Osteoblast (primary cell): ENCODE results near the gene MTOR. TPM values are rescaled to one million over a fixed set of nuclear protein-coding genes. Genes with fewer than 3 reads are reported as not detected.
"Not testable (repeated sequence)": the region's sequence is repeated elsewhere in the genome, so short reads cannot be mapped to it uniquely, and the experiment has no call there.

ENCODE experiments used
- DNase-seq: peaks from one replicate; pipeline ENCODE4 v3.0.0; 2011; ENCODE audit warnings: low spot score, mixed read lengths; ENCODE audit not compliant: insufficient read length; ENCODE audit errors: missing footprints
- H2AFZ ChIP-seq: 2 replicates; pipeline ENCODE4 v1.6.0; 2011; ENCODE audit warnings: mild to moderate bottlenecking, low read length
- H3K27ac ChIP-seq: 2 replicates; pipeline ENCODE4 v1.5.1; 2011; ENCODE audit warnings: mild to moderate bottlenecking, low read depth, low read length, moderate library complexity
- H3K27me3 ChIP-seq: 2 replicates; pipeline ENCODE4 v1.6.0; 2012; ENCODE audit warnings: mild to moderate bottlenecking, control low read depth, inconsistent platforms, low read length, moderate library complexity; ENCODE audit not compliant: insufficient read depth
- H3K36me3 ChIP-seq: 2 replicates; pipeline ENCODE4 v1.5.1; 2011; ENCODE audit warnings: mild to moderate bottlenecking, low read length, control low read depth, moderate library complexity; ENCODE audit not compliant: insufficient read depth
- H3K4me1 ChIP-seq: 2 replicates; pipeline ENCODE4 v1.5.1; 2011; ENCODE audit warnings: mild to moderate bottlenecking, low read length, control low read depth, moderate library complexity; ENCODE audit not compliant: insufficient read depth
- H3K4me2 ChIP-seq: 2 replicates; pipeline ENCODE4 v1.6.0; 2011; ENCODE audit warnings: mild to moderate bottlenecking, low read length; ENCODE audit not compliant: insufficient read depth
- H3K4me3 ChIP-seq: fragments of 200-600 bp; sonication (generic); 3 replicates; pipeline ENCODE4 v1.5.1; 2012; ENCODE audit warnings: mild to moderate bottlenecking, low read length, inconsistent platforms; ENCODE audit not compliant: insufficient read depth
- H3K79me2 ChIP-seq: 2 replicates; pipeline ENCODE4 v1.6.0; 2012; ENCODE audit warnings: mild to moderate bottlenecking, low read length, control low read depth, inconsistent platforms; ENCODE audit not compliant: insufficient read depth
- H3K9me3 ChIP-seq: 2 replicates; pipeline ENCODE4 v1.5.1; 2011; ENCODE audit warnings: low read depth, low read length, control low read depth
- H4K20me1 ChIP-seq: 2 replicates; pipeline ENCODE4 v1.6.0; 2012; ENCODE audit warnings: mild to moderate bottlenecking, low read length, control low read depth; ENCODE audit not compliant: insufficient read depth
- CTCF ChIP-seq: IDR thresholded peaks from 2 replicates; pipeline ENCODE4 v1.5.1; 2011; ENCODE audit warnings: mild to moderate bottlenecking, low read depth, low read length, moderate library complexity; ENCODE audit errors: extremely low read depth
- total RNA-seq: library from RNA; depleted of rRNA; stranded (reverse); fragments of >200 nt; gene quantifications from 2 replicates; pipeline ENCODE4 v1.2.3, GENCODE V29; 2012

MTOR gene
- total RNA-seq, 1 donor: 34.0 TPM

GRCh38 chr1:11078631-11079030, 183.7 kb downstream of the MTOR start:
- DNase-seq: peak; percentile 94
- Histone ChIP-seq H3K4me2 (no peak overlapping the region), H2AFZ (no peak overlapping the region), H3K4me3 (no peak overlapping the region), H3K27ac (no peak overlapping the region), H3K79me2 (no peaks in the 10 kb centered on the region), H3K9me3 (no peaks in the 10 kb centered on the region), H3K36me3 (peaks cover 66% of the 10 kb centered on the region), H3K27me3 (no peaks in the 10 kb centered on the region), H3K4me1 (no peaks in the 10 kb centered on the region), H4K20me1 (no peaks in the 10 kb centered on the region)
- TF ChIP-seq CTCF: no peak

DNA sequence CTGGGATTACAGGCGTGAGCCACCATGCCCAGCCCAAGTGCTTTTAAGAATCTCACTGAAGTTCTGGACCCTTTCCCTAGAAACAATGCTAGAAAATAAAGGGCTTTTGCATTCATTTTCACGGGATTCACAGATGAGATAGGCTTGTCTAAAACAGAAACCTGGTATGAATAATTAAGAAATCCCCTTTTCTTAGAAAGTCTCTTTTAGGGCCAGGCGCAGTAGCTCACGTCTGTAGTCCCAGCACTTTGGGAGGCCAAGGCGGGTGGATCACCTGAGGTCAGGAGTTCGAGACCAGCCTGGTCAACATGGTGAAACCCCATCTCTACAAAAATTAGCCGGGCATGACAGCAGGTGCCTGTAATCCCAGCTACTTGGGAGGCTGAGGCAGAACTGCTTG, 189.0 kb downstream of the MTOR start:
- not testable (repeated sequence) for DNase-seq, H4K20me1 ChIP-seq, H3K27ac ChIP-seq, H3K4me2 ChIP-seq, H2AFZ ChIP-seq, H3K27me3 ChIP-seq, H3K4me1 ChIP-seq, H3K4me3 ChIP-seq, H3K79me2 ChIP-seq, H3K9me3 ChIP-seq
- H3K36me3 ChIP-seq: peaks cover 71% of the 10 kb centered on the region

DNA sequence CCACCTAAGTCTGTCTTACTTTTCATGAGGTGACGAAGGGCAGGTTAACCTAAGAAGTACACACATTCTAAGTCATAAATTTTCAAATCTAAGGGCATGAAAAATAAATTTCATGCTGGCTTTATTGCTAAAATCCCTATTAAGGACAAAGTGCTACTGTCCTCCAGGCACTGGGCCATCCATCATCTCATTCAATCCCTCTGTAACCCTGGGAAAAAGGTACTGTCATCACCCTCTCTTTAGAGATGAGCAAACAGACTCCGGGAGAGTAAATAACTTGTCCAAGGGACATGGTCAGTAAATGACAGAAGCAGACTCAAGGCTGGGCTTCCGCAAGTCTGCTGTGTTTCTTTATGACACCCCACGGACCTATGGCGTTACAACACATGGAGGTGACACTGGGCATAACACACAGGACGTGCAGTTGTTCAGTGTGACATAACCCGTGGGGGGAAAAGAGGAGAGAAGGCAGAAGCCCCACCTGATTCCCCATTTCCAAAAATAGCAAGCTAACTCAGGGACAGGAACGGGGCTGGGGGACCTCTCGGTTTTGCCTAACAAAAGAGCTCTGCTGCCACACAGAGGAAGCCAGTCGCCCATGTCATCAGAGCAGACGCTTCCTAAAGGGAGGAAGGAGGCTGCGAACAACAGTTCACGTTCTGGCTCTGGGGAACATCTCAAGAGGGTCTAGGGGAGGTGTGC, 190.0 kb downstream of the MTOR start:
- no peaks in the 10 kb centered on the region for H3K4me1 ChIP-seq
- H3K27ac ChIP-seq: no peak overlapping the region
- H3K36me3 ChIP-seq: peaks cover 76% of the 10 kb centered on the region
- no peak overlapping the region for H3K4me3 ChIP-seq
- H3K27me3 ChIP-seq: no peaks in the 10 kb centered on the region
- no peaks in the 10 kb centered on the region for H4K20me1 ChIP-seq
- no peak for TF ChIP-seq CTCF
- no peaks in the 10 kb centered on the region for H3K9me3 ChIP-seq
- DNase-seq: peak; percentile 27
- no peak overlapping the region for H2AFZ ChIP-seq
- no peak overlapping the region for H3K4me2 ChIP-seq
- no peaks in the 10 kb centered on the region for H3K79me2 ChIP-seq

DNA sequence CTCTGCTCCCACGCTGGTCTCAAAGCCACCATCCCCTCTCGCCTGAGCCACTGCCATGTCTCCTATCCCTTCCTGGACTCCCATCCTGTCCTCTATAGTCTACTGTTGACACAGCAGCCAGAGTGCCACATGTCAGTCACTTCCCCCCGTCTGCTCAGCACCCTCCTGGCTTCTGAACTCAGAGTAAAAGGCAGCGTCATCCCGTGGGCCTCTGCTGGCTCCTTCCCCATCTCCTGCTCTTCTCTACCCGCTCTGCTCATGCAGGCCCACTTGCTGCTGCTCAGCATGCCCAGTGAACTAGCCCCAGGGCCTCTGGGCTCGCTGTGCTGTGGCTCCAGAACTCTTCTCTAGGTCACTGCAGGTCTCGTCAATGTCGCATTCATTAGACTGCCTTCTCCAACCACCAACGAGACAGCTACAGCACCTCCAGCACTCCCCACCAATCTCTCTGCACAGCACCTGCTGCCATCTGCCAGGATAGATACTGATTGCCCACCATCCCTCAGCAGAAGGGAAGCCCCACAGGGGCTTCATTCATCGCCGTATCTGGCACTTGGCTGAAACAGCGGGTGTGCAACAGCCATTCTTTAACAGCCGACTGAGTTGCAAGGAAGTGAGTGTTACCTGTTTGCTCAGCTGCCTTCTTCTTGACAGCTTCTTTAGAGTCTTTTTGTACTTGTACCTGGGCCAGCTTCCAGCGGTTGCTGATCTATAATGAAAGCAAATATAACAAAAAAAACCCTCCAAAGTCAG, 190.7 kb downstream of the MTOR start:
- H3K9me3 ChIP-seq: no peaks in the 10 kb centered on the region
- no peaks in the 10 kb centered on the region for H4K20me1 ChIP-seq
- H3K27ac ChIP-seq: no peak overlapping the region
- H3K27me3 ChIP-seq: no peaks in the 10 kb centered on the region
- no peak for TF ChIP-seq CTCF
- no peak overlapping the region for H3K4me3 ChIP-seq
- no peak overlapping the region for H2AFZ ChIP-seq
- H3K4me1 ChIP-seq: no peaks in the 10 kb centered on the region
- peak; percentile 22 for DNase-seq
- no peak overlapping the region for H3K4me2 ChIP-seq
- no peaks in the 10 kb centered on the region for H3K79me2 ChIP-seq
- H3K36me3 ChIP-seq: peaks cover 73% of the 10 kb centered on the region
